RWPE1 (cell line): ENCODE results near the gene STRN3.

Experiments
- CTCF ChIA-PET: fragments of 350-600 bp; sonication (Branson Sonifier 250); formaldehyde crosslinking; extraction: SDS; loops from one replicate; lab custom pipeline; 2021; lab: Yijun Ruan, JAX
- POLR2A ChIA-PET: fragments of 400-600 bp; formaldehyde crosslinking; extraction: SDS; loops from one replicate; lab custom pipeline; 2020; ENCODE audit warnings: antibody characterized with exemption; ENCODE audit not compliant: low non-redundant PET; lab: Yijun Ruan, JAX
- DNase-seq: peaks from one replicate; pipeline ENCODE4 v3.0.0; 2012; ENCODE audit warnings: low spot score
- H3K27ac ChIP-seq: fragments of 450-650 bp; 2 replicates; pipeline ENCODE4 v1.5.1; 2017
- CTCF ChIP-seq: fragments of 450-650 bp; conservative IDR thresholded peaks from 2 replicates; pipeline ENCODE4 v1.5.1; 2017; ENCODE audit warnings: low read depth, mild to moderate bottlenecking

STRN3 gene

GRCh38 chr14:31001339-31001658 is 24.9 kb downstream of the STRN3 start:
- no peak overlapping the region for H3K27ac ChIP-seq
- no peak for TF ChIP-seq CTCF
- CTCF ChIA-PET, result no interaction called here
- POLR2A ChIA-PET, result no interaction called here
- no peak for DNase-seq

GRCh38 chr14:31000629-31001338 is 25.4 kb downstream of the STRN3 start:
- H3K27ac ChIP-seq, result no peak overlapping the region
- TF ChIP-seq CTCF, result no peak
- ChIA-PET POLR2A (no interaction called here), CTCF (no interaction called here)
- no peak for DNase-seq

- no peak overlapping the region for H3K27ac ChIP-seq
- CTCF ChIA-PET, result no interaction called here
- no peak for DNase-seq
- no peak for TF ChIP-seq CTCF
- POLR2A ChIA-PET, result no interaction called here
Observed at GRCh38 chr14:30999038-30999773, 27.0 kb downstream of the STRN3 start.

- POLR2A ChIA-PET, result interaction anchor here (0.6 kb wide), 1 partner anchor 79 kb away, joined by 3 read pairs; no protein-coding TSS in a partner anchor
- CTCF ChIA-PET, result interaction anchor here (0.6 kb wide), 1 partner anchor 80 kb away, joined by 3 read pairs; no protein-coding TSS in a partner anchor
- H3K27ac ChIP-seq, result no peak overlapping the region
Observed at GRCh38 chr14:30998100-30998706, 28.0 kb downstream of the STRN3 start.

GRCh38 chr14:30996892-30997659 is 29.1 kb downstream of the STRN3 start:
- DNase-seq, result no peak
- CTCF ChIA-PET, result interaction anchor here (0.7 kb wide), 1 partner anchor 17 kb away, joined by 4 read pairs; no protein-coding TSS in a partner anchor
- TF ChIP-seq CTCF, result no peak
- POLR2A ChIA-PET, result no interaction called here
- H3K27ac ChIP-seq, result no peak overlapping the region

More at GRCh38 chr14:30998100-30998706, 28.0 kb downstream of the STRN3 start:
- TF ChIP-seq CTCF, result no peak
- DNase-seq, result peak; percentile 7

GRCh38 chr14:30995689-30996088 is 30.5 kb downstream of the STRN3 start:
- no peak for DNase-seq
- TF ChIP-seq CTCF, result no peak
- ChIA-PET CTCF (no interaction called here), POLR2A (no interaction called here)
- H3K27ac ChIP-seq, result no peak overlapping the region
